ENCODE data around the gene OFD1.

The OFD1 gene

GRCh38 chrX:13805241-13805640, 70.7 kb downstream of the OFD1 start:
- no peak for DNase-seq

GRCh38 chrX:13808293-13808692, 73.7 kb downstream of the OFD1 start:
- no peak for DNase-seq

GRCh38 chrX:13808865-13809264, 74.3 kb downstream of the OFD1 start:
- no peak for DNase-seq

GRCh38 chrX:13815664-13816063, 81.1 kb downstream of the OFD1 start:
- DNase-seq, result no peak

GRCh38 chrX:13816176-13816575, 81.6 kb downstream of the OFD1 start:
- no peak for DNase-seq

- DNase-seq, result no peak
Observed at GRCh38 chrX:13816643-13817627, 82.4 kb downstream of the OFD1 start, which contains the start of gene GPM6B. TSS of gene GPM6B (minus strand) at chrX:13817093. CDS start at chrX:13816904, 189 bp downstream.

Measured in NCI-H187 (cell line).